GM18526 (cell line): ENCODE measurements around the gene ZDHHC20.

Experiments
- POLR2A ChIP-seq: IDR thresholded peaks from 3 replicates; pipeline ENCODE4 v1.6.1; 2011; ENCODE audit not compliant: insufficient read length; ENCODE audit errors: extremely low read depth

The ZDHHC20 gene

DNA sequence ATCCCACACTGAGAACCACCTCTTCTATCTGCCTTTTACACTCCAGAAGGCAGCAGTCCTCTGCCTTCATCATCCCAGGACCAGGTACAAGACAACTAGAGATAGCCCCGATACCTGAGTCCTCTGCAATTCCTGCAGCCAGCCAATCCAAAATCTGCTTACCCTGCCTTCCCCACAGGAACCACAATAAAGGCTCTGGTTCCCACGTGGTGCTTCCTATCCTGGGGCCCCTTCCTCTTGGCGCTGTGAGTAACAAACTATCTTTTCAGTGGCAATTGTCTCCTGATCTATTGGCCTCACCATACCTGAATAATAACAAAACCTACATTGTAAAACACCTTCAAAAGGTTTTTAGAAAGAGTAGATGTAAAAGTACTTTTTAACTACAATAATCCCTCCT, 63.1 kb downstream of the ZDHHC20 start:
- TF ChIP-seq POLR2A = no peak

DNA sequence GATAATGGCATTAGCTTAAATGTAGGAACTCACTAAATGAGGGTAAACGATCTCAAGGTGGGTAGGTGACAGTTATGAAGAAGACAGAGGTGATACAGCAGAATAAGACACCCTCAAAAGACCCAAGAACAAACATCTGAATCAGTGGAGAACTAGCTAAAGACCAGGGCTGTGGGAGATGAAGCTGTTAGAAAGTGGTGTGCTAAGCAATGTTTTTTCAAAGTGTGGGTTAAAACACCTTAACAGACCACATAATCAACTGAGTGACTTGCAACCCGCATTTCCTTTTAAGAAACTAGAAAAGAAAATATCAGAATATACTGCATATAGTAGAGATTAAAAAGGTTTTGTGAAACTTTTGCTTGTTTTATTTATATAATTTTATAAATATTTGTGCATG, 70.0 kb downstream of the ZDHHC20 start:
- TF ChIP-seq POLR2A = no peak

DNA sequence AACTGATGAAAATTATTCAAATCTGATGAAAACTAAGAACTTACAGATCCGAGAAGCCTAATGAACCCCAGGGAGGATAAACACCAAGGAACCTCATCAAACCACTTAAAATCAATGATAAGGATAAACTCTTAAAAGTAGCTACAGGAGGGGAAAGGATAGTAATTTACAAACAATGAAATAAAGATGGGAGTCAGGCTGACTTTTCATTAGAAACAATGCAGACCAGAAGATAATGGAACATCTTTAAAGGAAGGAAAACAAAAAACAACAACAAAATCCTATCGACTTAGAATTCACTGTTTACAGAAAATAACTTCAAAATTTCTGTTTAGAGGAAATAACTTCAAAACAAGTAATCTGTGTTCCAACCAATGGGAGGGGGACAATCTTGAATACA, 73.4 kb downstream of the ZDHHC20 start:
- no peak for TF ChIP-seq POLR2A

DNA sequence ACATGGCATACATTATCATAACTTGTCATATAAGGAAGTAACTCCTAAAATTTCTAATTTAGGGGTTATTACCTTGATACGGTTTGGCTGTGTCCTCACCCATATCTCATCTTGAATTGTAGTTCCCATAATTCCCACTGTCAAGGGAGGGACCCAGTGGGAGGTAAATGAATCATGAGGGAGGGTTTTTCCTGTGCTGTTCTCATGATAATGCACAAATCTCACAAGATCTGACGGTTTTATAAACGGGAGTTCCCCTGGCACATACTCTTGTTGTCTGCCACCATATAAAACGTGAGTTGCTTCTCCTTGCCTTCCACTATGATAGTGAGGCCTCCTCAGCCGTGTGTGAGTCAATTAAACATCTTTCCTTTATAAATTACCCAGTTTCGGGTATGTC, 76.0 kb downstream of the ZDHHC20 start:
- TF ChIP-seq POLR2A = no peak

DNA sequence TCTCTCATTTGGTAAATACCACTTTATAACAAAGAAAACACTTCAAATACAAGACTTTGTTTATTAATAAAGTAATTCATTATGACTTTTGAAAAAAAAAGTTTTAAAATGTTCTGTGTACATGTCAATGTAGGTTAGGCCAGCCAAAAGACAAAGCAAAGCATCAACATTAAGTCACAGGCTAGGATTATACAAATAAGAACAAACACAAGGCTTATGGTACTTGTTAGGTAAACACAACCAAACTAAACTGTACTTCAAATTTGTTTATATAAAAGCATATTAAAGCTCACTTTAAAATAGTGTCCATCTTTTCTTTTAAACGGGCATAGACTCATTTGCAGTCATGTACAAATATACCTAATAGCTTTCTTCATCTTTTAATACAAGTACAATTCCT, 86.6 kb downstream of the ZDHHC20 start:
- TF ChIP-seq POLR2A = no peak

DNA sequence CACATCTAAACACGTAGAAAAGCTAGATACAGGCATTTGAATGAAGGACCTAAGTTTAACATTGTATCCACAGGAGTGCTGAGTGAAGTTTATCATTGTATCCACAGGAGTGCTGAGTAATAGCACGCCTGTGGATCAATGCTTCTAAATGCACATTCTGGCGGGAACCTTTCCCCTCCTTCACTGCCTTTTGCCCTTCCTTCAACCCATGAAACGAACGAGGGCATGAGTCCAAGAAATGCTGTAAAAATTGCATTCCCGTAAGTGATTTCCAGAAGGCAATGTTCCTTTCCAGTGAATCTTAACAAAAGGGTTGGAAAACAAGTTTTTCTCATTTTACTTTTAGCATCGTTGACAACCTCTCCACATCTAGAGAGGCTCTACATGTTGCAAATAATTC, 88.1 kb downstream of the ZDHHC20 start:
- no peak for TF ChIP-seq POLR2A

DNA sequence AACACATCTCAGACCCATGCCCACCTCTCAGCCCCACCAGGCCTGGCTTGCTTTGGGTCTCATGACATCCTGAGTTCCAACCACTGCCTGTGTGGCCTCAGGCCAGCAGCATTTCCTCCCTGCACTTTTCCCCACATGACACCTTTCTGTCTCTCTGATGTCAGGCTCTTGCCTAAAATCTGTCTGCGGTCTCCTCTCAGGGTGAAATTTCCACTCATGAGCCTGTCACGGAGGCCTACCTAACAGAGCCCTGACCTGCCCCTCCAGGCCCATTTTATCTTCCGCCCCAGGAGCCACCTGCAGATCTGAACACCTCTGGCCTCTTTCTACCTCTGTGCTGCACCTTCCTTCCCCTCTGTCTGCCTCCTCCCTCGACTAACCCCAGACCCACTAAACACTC, 93.5 kb downstream of the ZDHHC20 start:
- no peak for TF ChIP-seq POLR2A

DNA sequence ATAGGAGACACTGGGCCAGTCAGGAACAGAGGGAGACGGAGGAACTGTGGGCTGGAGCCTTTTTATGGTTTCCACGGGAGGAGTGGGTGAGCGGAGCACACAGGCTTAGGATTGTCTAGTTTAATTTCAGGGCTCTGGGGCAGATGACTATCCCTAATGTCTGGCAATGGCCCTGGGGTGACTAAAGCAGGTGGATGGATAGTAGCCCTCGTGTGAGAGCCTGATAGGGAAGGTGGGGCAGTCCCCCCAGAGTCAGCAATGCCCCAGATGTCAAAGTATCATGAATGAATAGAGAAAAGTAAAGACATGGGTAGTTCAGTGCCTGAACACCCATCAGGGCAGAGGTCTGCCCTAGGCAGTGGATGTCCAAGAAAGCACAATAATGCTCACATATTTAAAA, 94.2 kb downstream of the ZDHHC20 start:
- no peak for TF ChIP-seq POLR2A

DNA sequence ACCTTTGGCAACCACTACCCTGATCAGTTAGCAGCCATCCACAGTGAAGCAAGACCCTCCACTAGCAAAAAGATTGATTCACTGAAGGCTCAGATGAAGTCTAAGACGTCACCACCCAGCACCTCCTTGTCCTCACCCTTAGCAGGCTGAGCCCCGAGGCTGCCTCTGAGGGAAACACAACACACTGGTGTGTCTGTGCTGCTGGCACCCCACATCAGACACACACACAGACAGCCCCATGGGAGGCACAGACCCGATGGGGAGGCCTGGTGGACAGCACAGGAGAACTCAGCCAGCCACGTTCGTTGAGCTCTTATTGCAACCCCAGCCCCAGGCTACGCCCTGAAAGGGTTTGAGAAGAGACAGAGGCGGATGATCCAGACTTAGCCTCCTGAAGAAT, 94.7 kb downstream of the ZDHHC20 start:
- no peak for TF ChIP-seq POLR2A

DNA sequence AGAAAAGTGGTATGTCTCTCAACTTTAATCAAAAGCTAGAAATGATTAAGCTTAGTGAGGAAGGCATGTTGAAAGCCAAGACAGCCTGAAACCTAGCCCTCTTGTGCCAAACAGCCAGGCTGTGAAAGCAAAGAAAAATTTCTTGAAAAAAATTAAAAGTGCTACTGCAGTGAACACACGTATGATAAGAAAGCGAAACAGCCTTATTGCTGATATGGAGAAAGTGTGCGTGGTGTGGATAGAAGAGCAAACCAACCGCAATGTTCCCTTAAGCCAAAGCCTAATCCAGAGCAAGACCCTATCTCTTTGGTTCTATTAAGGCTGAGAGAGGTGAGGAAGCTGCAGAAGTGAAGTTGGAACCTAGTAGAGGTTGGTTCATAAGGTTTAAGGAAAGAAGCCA, 96.4 kb downstream of the ZDHHC20 start:
- TF ChIP-seq POLR2A = no peak

DNA sequence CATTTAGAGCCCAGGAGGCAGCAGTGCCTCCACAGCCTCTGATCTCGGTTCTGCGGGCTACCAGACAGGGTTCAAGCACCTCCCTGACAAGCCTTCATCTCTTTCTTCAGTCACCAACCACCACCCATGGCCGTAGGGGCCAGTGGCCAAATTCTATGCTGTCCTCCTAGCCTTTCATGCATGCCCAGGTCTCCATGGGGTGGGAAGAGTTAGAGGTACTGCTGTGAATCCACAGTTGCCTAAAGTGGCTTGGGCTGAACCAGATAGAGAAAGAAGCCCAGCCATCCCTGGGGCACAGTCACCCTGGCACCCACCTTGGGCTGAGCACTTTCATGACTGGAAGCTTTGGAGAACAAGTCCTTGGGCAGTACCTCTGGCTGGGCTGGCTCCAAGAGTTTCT, 97.4 kb downstream of the ZDHHC20 start:
- TF ChIP-seq POLR2A = no peak

DNA sequence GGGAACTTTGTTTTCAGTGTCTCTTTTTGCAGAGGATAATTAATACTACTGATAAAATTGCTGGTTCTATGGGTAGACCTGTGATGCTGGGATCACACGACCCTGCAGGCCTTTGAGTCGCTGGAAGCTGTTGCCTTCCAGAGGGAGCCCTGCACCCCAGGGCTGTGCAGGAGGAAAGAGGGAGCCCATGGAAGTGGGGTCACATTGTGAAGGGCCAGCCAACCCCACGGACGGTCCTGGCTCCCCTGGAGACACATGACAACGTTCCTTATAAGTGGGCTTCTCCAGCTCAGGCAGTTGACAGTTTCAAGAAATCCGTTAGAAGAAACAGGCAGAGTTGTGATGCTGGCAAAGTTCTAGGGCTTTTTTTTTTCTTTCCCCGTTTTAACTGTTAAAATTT, 98.0 kb downstream of the ZDHHC20 start:
- no peak for TF ChIP-seq POLR2A

DNA sequence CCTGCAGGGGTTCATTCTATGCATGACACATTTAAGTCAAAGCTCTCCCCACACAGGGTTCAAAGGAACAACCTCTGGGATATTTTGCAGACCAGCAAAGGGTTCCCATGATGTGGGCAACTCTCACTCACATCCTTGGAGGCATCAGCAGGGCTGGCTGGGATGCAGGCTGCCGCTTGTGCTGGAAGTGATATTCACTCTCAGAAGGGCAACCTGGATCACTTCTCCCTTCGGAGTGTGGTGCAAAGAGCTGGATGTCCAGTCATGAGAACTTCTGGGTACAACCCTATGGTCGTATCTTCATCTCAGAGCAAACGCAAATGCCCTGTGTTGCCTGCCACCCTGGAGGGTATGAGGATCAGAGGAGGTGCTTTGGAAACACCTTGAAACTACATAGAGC, 98.6 kb downstream of the ZDHHC20 start:
- no peak for TF ChIP-seq POLR2A

DNA sequence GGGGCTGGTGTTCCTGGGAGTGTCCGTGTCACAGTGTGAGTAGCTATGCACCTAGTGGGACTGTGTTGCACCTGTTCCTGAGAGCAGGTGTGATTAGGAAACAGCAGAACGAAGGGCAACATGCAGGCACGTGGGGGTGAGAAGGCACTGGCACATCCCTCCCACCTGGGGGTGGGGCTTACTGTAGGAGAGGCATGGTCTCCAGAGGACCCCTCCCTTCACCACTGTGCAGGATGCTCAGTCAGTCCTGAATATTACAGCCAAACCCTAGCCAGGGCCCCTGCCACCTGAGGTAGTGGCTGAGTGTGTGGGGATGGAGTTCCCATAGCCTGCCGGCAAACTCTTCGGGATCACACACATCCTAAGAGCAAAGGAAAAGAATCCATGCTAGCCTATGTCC, 99.2 kb downstream of the ZDHHC20 start:
- TF ChIP-seq POLR2A = no peak

DNA sequence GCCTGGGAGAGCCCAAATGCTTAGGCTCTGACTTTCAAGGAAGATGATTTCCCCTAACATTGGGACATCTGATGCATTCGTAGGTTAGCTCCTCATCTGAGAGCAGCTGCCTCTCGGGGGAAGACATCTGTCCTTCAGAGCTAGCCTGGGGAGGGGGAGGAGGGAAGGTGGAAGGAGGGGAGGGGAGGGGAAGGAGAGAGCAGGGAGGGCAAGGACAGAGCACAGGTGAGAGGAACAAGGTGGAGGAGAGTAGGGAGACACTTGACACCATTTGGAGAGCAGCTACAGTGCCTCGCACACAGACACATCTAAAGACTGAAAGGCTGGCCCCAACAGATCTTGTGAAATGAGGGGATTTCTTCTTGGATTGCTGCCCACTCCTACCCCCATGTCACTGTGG, 103.8 kb downstream of the ZDHHC20 start:
- TF ChIP-seq POLR2A = no peak

DNA sequence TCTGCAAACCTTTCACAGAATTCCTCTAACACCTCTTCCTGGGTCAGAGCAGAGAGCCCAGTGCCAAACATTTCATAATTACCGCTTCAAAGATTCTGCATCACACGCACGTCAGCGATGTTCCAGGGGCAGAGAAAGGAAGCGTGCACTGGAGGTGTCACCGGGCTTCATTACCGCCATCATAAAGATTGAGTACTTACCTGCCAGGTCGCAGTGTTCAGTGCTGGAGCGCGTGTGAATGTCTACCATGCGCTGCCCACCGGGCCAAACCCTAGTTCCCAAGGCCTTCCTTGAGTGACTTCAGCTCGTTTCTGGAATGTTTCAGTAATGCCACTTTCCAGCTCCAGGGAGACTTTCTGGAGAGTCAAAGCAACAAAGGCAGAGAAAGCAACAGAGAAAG, 104.4 kb downstream of the ZDHHC20 start:
- no peak for TF ChIP-seq POLR2A

DNA sequence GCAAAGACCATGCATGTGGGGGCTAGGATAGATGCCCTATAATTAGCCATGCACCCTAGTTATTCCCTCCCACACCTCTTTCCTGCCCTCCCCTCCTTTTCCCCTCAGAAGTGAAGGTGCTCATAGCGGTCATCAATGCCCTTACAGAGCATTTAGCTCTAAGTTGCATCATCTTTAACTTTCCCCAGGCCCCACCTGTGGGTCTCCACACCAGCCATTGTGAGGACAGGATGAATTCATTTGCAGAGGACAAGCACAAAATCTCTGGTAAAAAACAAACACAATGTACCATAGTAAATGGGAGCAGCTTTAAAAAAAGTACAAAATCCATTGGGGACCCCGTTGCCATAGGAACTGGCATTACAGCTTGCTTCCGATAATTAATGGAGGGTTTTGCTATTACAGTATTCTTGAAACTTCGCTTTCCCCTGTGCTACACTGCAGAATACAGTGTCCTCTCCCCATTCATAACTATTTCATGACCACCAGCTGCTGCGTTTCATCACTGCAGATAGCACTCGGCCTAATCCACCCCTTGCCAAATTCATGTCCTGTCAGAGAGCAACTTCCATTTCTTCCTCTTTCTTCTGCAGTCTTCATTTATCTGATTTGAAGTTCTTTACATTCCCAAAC, 110.5 kb downstream of the ZDHHC20 start:
- TF ChIP-seq POLR2A = no peak
